ENCODE data around the gene TPI1.
"Not testable (repeated sequence)": the region's sequence is repeated elsewhere in the genome, so short reads cannot be mapped to it uniquely, and the experiment has no call there.

Gene TPI1

DNA sequence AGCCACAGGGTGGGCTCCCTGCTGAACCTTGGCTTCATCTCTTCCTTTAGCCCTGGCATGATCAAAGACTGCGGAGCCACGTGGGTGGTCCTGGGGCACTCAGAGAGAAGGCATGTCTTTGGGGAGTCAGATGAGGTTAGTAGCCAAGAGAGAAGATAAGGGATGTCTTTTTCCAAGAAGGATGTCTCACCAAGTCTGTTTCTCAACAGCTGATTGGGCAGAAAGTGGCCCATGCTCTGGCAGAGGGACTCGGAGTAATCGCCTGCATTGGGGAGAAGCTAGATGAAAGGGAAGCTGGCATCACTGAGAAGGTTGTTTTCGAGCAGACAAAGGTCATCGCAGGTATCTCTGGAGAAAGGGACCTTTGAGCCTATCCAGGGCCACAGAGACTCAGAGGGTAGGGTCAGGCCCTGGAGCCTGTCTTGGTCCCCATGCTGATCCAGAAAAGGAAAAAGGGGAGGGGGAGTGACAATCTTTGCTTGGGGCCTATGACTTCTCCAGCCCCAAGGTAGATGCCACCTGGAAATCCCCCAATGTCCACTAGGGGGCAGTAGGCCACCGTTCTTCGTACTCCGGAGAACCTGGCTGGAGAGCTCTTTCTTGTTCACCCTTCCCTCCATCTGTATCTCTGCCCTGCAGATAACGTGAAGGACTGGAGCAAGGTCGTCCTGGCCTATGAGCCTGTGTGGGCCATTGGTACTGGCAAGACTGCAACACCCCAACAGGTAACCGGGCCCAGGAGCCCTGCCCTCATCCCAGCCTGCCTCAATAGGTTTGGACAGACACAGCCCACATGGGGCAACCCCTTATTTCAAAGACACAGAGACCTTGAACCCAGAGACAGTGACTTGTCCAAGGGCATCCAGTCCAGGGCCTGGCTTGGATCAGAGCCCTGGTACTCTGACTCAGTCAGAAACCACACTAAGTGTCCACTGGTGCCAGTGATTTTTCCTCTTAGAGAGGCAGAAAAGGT is 2.0 kb downstream of the TPI1 start:
- peak; percentile 74 for DNase-seq

- DNase-seq: not testable (repeated sequence)
These were observed 3.0 kb downstream of the TPI1 start for GRCh38 chr12:6870304-6870703.

DNA sequence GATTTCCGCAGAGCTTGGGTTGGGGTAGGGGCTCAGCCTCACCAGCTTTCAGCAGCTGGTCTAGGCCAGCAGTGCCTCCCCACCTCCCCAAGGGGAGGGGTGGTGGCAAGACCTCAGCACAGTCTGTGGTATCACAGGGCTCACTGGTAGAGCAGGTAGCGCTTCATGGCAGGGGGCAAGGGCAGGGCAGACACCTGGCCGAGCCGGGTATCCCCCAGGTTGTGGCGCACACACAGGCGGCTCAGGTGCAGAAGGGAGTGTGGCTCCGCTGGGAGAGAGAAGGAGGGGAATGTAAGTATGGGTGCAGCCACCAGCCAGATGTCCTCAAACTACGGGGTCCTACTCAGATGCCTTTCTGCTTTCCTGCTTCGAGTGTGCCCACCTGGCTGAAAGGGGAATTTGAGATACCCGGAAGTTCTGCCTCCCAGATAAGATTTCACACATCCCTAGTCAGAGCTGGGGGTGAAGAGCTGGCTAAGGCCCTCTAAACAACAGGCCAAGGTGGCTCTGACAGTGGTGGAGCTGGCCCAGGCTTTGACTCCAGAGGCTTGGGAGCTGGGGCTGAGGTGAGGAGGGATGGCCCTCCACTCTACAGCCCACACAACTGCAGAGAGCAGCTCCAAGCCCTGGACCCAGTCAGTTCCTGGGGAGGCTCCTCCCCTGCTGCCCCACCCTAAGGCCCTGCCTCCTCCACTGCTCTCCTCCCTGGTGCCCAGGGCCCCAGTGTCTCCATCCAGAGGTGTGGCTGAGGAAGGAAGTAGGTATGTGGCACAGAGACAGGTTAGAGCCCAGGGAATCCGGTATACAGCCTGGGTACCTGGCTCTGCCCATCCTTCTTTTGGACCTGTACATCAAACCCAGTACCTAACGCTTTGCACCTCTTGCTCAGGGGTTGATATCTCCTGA is 4.0 kb downstream of the TPI1 start:
- no peak for DNase-seq

- DNase-seq: peak; percentile 73
These were observed 5.0 kb downstream of the TPI1 start for GRCh38 chr12:6872073-6873048.

- peak; percentile 96 for DNase-seq
These were observed 6.0 kb downstream of the TPI1 start, which contains the start of gene SPSB2 for GRCh38 chr12:6873094-6874014. Gene SPSB2 (minus strand): TSS chr12:6873303. CDS start chr12:6872901, 402 bp downstream.

DNA sequence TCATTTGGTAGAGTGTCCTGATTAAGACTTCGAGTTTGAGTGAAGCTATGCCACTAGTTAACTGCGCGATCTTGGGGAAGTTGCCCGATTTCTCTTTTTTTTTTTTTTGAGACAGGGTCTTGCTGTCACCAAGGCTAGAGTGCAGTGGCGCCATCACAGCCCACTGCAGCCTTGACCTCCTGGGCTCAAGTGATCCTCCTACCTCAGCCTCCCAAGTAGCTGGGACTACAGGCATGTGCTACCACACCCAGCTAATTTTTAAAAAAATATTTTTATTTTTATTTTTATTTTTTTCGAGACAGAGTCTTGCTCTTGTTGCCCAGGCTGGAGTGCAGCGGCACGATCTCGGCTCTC is 6.7 kb downstream of the TPI1 start:
- DNase-seq: not testable (repeated sequence)

DNA sequence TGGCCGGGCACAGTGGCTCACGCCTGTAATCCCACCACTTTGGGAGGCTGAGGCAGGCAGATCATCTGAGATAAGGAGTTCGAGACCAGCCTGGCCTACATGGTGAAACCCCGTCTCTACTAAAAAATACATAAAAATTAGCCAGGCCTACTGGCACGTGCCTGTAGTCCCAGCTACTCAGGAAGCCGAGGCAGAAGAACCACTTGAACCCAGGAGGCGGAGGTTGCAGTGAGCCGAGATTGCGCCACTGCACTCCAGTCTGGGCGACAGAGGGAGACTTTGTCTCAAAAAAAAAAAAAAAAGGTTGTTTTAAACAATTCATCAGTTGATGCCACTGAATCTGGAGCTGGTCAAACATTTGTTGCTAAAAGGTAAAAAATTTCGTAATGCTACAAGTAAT is 12.5 kb downstream of the TPI1 start:
- not testable (repeated sequence) for DNase-seq

DNA sequence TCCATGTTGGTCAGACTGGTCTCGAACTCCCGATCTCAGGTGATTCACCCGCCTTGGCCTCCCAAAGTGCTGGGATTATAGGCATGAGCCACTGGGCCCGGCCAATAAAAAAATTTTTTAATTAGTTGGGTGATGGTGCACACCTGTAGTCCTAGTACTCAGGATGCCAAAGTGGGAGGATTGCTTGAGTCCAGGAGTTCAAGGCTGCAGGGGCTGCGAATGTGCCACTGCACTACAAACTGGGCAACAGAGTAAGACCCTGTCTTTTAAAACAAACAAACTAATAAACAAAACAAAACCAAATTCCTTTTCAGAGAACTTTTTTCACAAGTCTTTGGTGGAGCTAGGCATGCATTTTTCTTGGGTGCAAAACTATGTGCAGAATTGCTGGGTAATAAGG is 15.9 kb downstream of the TPI1 start:
- DNase-seq: no peak

DNA sequence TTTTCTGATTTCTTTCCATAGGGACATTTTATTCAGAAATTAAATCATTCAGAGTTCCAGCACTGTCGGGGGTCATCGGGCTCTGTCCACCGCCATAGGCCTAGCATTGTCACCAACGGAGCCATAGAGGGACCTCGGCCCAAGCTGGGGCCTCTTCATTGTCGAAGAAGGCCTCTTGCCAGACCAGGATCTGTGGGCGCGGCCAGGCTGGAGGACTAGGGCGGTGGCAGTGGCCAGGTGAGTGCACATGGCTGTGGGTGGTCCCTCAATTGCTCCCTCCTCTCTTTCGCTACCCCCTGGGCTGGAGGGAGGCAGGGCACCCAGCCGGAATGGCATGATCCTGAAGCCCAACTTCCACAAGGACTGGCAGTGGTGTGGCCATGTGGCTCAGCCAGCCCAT is 16.4 kb downstream of the TPI1 start:
- no peak for DNase-seq

- no peak for DNase-seq
These were observed 17.2 kb downstream of the TPI1 start for GRCh38 chr12:6884539-6884938.

- DNase-seq: not testable (repeated sequence)
These were observed 19.1 kb downstream of the TPI1 start for GRCh38 chr12:6886206-6886999.

DNA sequence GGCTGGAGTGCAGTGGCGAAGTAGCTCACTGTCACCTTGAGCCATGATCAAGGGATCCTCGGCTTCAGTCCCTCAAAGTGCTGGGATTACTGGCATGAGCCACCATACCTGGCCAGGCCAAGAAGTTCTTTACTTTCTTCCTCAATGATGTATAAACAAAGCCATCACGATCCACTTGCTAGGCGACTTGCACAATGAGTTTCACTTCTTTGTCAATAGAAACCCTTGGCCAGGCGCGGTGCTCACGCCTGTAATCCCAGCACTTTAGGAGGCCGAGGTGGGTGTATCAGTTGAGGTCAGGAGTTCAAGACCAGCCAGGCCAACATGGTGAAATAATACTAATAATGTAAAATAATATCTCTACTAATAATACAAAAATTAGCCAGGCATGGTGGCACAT is 20.1 kb downstream of the TPI1 start:
- no peak for DNase-seq

GRCh38 chr12:6888360-6888759 is 21.0 kb downstream of the TPI1 start:
- no peak for DNase-seq

GRCh38 chr12:6888794-6889193 is 21.5 kb downstream of the TPI1 start:
- DNase-seq: not testable (repeated sequence)

GRCh38 chr12:6889775-6890573 is 22.6 kb downstream of the TPI1 start:
- DNase-seq: not testable (repeated sequence)

DNA sequence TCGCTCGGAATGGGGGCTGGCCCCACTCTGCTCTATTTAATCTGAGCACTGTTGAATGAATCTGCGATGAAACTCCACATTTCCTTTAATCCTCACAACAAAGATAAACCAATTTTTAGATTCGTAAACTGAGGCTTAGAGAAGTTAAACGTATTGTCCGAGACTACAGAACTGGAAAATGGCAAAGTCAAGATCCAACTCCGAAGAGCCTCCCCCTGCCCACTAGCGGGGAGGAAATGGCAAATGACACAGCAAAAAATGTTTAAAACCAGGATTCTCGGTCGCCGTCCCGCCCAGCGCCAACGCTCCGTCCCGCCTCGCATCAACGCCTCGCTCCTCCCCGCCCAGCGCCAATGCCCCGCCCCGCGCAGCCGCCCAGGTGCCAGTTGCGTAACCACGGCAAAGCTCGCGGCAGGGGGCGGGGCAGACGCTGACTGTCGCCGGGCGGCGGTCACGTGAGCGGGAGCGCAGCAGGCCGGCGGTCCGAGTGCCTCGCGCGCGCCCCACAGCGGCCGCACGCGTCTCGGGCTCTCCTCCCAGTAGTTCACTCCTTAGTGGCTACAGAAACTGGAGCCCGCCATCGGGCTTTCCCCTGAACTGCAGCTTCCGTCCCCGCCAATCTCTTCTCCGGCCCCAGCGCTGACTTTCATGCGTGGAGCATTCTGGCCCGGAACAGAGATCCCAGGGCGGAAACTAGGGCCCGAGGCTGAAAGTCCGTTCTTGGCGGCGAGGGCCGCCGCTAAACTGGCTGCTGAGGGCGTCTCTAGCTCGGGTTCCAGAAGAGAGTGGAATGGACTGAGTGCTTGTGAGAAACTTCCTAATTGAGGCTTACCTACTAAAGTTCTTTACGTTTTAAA is 23.7 kb downstream of the TPI1 start:
- DNase-seq: peak; percentile 97

GRCh38 chr12:6891646-6892001 is 24.3 kb downstream of the TPI1 start:
- DNase-seq: no peak

GRCh38 chr12:6892683-6893082 is 25.4 kb downstream of the TPI1 start:
- not testable (repeated sequence) for DNase-seq
